Measurements from ENCODE around the gene WDR44.

WDR44 gene

DNA sequence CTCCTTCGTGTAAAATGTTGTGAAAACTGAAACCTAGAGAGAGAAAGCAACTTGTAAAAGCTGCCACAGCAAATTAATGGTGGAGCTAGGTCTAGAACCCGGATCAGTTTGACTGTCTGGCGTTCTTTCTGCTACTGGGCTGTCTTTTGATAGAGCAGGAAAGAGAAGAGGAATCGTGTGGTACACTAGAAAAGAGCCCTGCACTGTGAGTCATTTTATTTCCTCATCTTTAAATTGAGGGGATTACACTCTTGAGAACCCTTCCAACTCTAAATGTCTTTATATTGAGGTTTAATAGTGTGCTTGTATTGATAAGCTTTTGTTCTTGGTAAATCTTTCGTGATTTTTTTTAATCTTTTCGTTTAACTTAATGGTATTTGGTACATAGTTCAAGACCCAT lies 4.3 kb downstream of the WDR44 start:
- DNase-seq: no peak
- no peaks in the 10 kb centered on the region for H3K27me3 Mint-ChIP-seq
- peaks cover 51% of the 10 kb centered on the region for H3K4me1 Mint-ChIP-seq
- no peak overlapping the region for H3K27ac Mint-ChIP-seq
- no peaks in the 10 kb centered on the region for H3K9me3 Mint-ChIP-seq
- H3K36me3 Mint-ChIP-seq: no peaks in the 10 kb centered on the region
- H3K4me3 Mint-ChIP-seq: no peak overlapping the region
- CTCF ChIA-PET: no interaction called here

DNA sequence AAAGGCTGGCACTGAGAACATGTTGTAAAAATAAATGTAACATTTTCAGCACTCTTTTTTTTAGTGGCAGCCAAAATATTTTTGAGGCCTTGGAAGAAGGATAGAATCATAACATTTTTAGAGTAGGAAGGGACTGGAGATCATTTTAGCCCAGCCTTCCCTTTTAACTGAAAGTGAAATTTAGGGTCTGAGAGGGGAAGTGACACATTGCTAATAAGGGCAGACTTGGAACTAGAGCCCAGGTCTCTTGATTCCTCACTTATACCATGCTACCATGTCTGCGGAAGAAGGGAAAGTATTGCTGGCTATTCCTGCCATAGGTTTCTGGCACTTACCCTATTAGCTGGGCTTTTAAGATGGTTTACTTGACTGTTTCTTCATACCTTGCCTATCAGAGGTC lies 4.8 kb downstream of the WDR44 start:
- Mint-ChIP-seq H3K4me3 (no peak overlapping the region), H3K27me3 (no peaks in the 10 kb centered on the region), H3K27ac (no peak overlapping the region), H3K4me1 (peaks cover 52% of the 10 kb centered on the region), H3K9me3 (no peaks in the 10 kb centered on the region), H3K36me3 (no peaks in the 10 kb centered on the region)
- CTCF ChIA-PET: no interaction called here
- DNase-seq: no peak

DNA sequence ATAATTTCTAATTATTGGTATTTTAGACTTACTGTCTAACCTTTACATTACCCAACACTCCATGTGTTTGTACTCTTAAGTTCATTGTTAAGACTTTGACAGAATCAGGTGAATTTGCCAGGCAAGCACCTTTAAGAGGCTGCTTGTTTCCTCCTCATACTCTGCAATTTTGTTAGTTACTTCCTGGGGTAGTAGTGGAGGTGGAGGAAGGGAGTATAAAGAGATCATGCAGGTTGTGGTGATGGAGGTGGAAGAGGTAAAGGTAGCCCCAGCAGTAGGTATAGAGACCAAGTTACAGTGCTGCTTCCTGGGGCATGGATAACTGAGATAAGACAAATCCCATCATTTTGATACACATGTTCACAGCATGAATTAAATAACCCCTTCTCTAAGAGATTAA lies 6.7 kb downstream of the WDR44 start:
- Mint-ChIP-seq H3K36me3 (no peaks in the 10 kb centered on the region), H3K4me1 (peaks cover 54% of the 10 kb centered on the region), H3K27me3 (no peaks in the 10 kb centered on the region), H3K9me3 (no peaks in the 10 kb centered on the region), H3K27ac (no peak overlapping the region), H3K4me3 (no peak overlapping the region)
- CTCF ChIA-PET: no interaction called here
- no peak for DNase-seq

- no peaks in the 10 kb centered on the region for H3K36me3 Mint-ChIP-seq
- H3K27me3 Mint-ChIP-seq: no peaks in the 10 kb centered on the region
- H3K9me3 Mint-ChIP-seq: no peaks in the 10 kb centered on the region
- peaks cover 47% of the 10 kb centered on the region for H3K4me1 Mint-ChIP-seq
- no peak overlapping the region for H3K27ac Mint-ChIP-seq
- H3K4me3 Mint-ChIP-seq: no peak overlapping the region
- DNase-seq: no peak
- CTCF ChIA-PET: no interaction called here
Observed at GRCh38 chrX:118353081-118353850, 7.4 kb downstream of the WDR44 start.

GRCh38 chrX:118355225-118355920 lies 9.5 kb downstream of the WDR44 start:
- CTCF ChIA-PET: no interaction called here
- H3K27ac Mint-ChIP-seq: no peak overlapping the region
- no peaks in the 10 kb centered on the region for H3K36me3 Mint-ChIP-seq
- DNase-seq: no peak
- no peaks in the 10 kb centered on the region for H3K27me3 Mint-ChIP-seq
- no peak overlapping the region for H3K4me3 Mint-ChIP-seq
- H3K4me1 Mint-ChIP-seq: peaks cover 31% of the 10 kb centered on the region
- no peaks in the 10 kb centered on the region for H3K9me3 Mint-ChIP-seq

GRCh38 chrX:118356154-118356701 lies 10.3 kb downstream of the WDR44 start:
- H3K4me1 Mint-ChIP-seq: peaks cover 31% of the 10 kb centered on the region
- CTCF ChIA-PET: no interaction called here

GRCh38 chrX:118360429-118361125 lies 14.7 kb downstream of the WDR44 start:
- no peak for DNase-seq
- CTCF ChIA-PET: no interaction called here

More at GRCh38 chrX:118356154-118356701, 10.3 kb downstream of the WDR44 start:
- Mint-ChIP-seq H3K9me3 (no peaks in the 10 kb centered on the region), H3K36me3 (no peaks in the 10 kb centered on the region), H3K27me3 (no peaks in the 10 kb centered on the region), H3K4me3 (no peak overlapping the region), H3K27ac (no peak overlapping the region)
- no peak for DNase-seq

DNA sequence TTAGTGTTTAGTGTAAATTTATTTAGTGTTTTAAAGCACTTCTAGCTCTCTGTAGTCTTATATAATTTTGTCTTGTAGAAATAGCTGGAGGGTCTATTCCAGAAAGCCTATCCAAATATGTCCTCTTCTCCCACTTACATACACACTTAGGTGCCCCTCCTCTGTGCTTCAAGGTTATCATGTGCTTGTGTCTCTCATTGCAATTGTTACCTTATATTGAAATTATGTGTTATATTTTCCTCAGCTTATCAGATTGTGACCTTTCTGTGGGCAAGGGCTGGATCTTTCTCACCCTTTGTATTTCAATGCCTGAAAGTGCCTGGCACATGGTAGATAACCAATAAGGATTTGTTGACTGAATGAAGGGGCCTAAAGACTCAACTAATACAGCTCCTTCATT lies 18.4 kb downstream of the WDR44 start:
- peaks cover 7% of the 10 kb centered on the region for H3K4me1 Mint-ChIP-seq
- no peaks in the 10 kb centered on the region for H3K9me3 Mint-ChIP-seq
- no peak overlapping the region for H3K4me3 Mint-ChIP-seq
- DNase-seq: no peak
- no peak overlapping the region for H3K27ac Mint-ChIP-seq
- CTCF ChIA-PET: no interaction called here
- no peaks in the 10 kb centered on the region for H3K27me3 Mint-ChIP-seq
- H3K36me3 Mint-ChIP-seq: no peaks in the 10 kb centered on the region

More at GRCh38 chrX:118360429-118361125, 14.7 kb downstream of the WDR44 start:
- no peaks in the 10 kb centered on the region for H3K36me3 Mint-ChIP-seq
- H3K4me3 Mint-ChIP-seq: no peak overlapping the region
- no peaks in the 10 kb centered on the region for H3K9me3 Mint-ChIP-seq
- peaks cover 11% of the 10 kb centered on the region for H3K4me1 Mint-ChIP-seq
- no peaks in the 10 kb centered on the region for H3K27me3 Mint-ChIP-seq
- no peak overlapping the region for H3K27ac Mint-ChIP-seq

DNA sequence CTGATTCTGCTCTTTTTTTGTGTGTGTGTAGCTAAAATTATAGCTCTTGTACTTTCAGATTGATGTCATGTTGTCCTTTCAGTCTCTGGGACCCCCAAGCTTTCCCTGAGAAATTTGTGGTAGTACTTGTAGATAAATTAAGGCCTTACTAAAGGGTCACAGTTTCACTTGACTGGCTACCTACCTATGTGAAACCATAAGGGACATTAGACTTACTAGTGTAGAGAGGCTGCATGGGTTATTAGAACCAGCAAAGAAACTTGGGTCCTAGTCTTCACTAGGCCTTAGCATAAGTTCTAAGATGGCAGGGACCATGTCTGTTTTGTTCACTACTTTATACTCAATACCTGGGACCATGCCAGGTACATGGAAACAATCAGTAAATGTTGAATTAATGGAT lies 21.4 kb downstream of the WDR44 start:
- no peak overlapping the region for H3K27ac Mint-ChIP-seq
- DNase-seq: no peak

DNA sequence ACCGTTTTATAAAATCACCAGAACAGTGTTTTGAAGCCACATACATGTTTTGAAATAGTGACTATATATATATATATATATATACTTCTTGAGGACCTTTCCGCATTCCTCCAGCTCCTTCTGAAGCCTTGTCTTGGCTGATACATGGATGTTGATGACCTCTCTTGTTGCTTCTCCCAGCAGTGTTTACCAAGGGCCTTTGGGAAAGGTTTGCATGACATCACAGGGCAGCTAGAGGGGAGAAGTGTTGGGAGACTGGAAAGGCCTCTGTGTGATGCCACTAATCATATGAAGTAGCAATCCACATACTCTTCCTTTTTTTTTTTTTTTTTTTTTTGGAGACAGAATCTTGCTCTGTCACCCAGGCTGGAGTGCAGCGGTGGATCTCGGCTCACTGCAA lies 22.5 kb downstream of the WDR44 start:
- no peak overlapping the region for H3K4me3 Mint-ChIP-seq
- no peak overlapping the region for H3K27ac Mint-ChIP-seq
- no peak for DNase-seq
- H3K27me3 Mint-ChIP-seq: no peaks in the 10 kb centered on the region
- H3K36me3 Mint-ChIP-seq: peaks cover 2% of the 10 kb centered on the region
- no peaks in the 10 kb centered on the region for H3K9me3 Mint-ChIP-seq
- no peaks in the 10 kb centered on the region for H3K4me1 Mint-ChIP-seq
- CTCF ChIA-PET: no interaction called here

More for the DNA sequence above, 21.4 kb downstream of the WDR44 start:
- no peaks in the 10 kb centered on the region for H3K27me3 Mint-ChIP-seq
- peaks cover 2% of the 10 kb centered on the region for H3K36me3 Mint-ChIP-seq
- no peaks in the 10 kb centered on the region for H3K4me1 Mint-ChIP-seq
- no peak overlapping the region for H3K4me3 Mint-ChIP-seq
- CTCF ChIA-PET: no interaction called here
- H3K9me3 Mint-ChIP-seq: no peaks in the 10 kb centered on the region

GRCh38 chrX:118370921-118371624 lies 25.2 kb downstream of the WDR44 start:
- Mint-ChIP-seq H3K36me3 (peaks cover 2% of the 10 kb centered on the region), H3K4me3 (no peak overlapping the region), H3K4me1 (no peaks in the 10 kb centered on the region), H3K27me3 (no peaks in the 10 kb centered on the region), H3K9me3 (no peaks in the 10 kb centered on the region), H3K27ac (no peak overlapping the region)
- CTCF ChIA-PET: no interaction called here
- no peak for DNase-seq

DNA sequence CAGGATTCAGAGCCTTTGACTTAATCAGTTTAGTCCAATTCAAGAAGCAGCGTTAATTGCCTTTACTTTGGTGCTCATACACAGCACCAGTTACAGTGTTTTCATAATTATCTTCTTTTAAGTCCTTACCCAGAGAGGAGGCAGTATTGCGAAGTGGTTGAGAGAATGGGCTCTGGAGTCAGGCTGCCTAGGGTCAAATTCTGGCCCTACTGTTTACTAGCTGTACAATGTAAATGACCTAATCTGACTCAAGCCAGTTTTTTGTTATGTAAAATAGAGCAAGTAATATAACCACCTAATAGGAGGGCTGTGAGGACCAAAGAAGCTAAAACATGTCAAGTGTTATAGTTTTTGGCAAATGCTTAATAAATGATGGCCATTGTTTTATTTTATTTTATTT lies 27.6 kb downstream of the WDR44 start:
- Mint-ChIP-seq H3K4me1 (no peaks in the 10 kb centered on the region), H3K27ac (no peak overlapping the region), H3K9me3 (no peaks in the 10 kb centered on the region), H3K36me3 (peaks cover 4% of the 10 kb centered on the region), H3K4me3 (no peak overlapping the region), H3K27me3 (no peaks in the 10 kb centered on the region)
- CTCF ChIA-PET: no interaction called here
- no peak for DNase-seq

- peaks cover 6% of the 10 kb centered on the region for H3K36me3 Mint-ChIP-seq
- no peak overlapping the region for H3K4me3 Mint-ChIP-seq
- no peak for DNase-seq
- H3K27ac Mint-ChIP-seq: no peak overlapping the region
- H3K4me1 Mint-ChIP-seq: no peaks in the 10 kb centered on the region
- no peaks in the 10 kb centered on the region for H3K9me3 Mint-ChIP-seq
- CTCF ChIA-PET: no interaction called here
- H3K27me3 Mint-ChIP-seq: no peaks in the 10 kb centered on the region
Observed at GRCh38 chrX:118383120-118383519, 37.2 kb downstream of the WDR44 start.

- CTCF ChIA-PET: interaction anchor here (0.8 kb wide), 1 partner anchor 15 kb away, joined by 3 read pairs; no protein-coding TSS in a partner anchor
- no peak for DNase-seq
Observed at GRCh38 chrX:118392716-118393115, 46.8 kb downstream of the WDR44 start.

More at GRCh38 chrX:118392716-118393115, 46.8 kb downstream of the WDR44 start:
- Mint-ChIP-seq H3K27ac (peak overlapping the region; percentile 54), H3K4me1 (peaks cover 9% of the 10 kb centered on the region), H3K4me3 (no peak overlapping the region), H3K36me3 (peaks cover 19% of the 10 kb centered on the region), H3K9me3 (no peaks in the 10 kb centered on the region), H3K27me3 (no peaks in the 10 kb centered on the region)
